Calu3 (cell line): ENCODE measurements around the gene SDCCAG8. TPM values are rescaled to one million over a fixed set of nuclear protein-coding genes. Genes with fewer than 3 reads are reported as not detected.

Experiments used
- BruUV-seq: library from RNA; stranded (reverse); fragments of 400-500 nt; replicated peaks from 2 replicates; lab custom pipeline; 2021; lab: Mats Ljungman, UMichigan
- CTCF ChIA-PET: fragments of 300-600 bp; sonication (Branson Sonifier 250); formaldehyde crosslinking; loops from one replicate; lab custom pipeline; 2022; ENCODE audit warnings: antibody characterized with exemption; lab: Charles Lee
- DNase-seq: peaks from one replicate; pipeline ENCODE4 v3.0.0; 2022
- H3K27ac Mint-ChIP-seq: one replicate; pipeline ENCODE4 v1.8.0; 2022; ENCODE audit warnings: mixed read lengths; ENCODE audit not compliant: unreplicated experiment
- H3K27me3 Mint-ChIP-seq: one replicate; pipeline ENCODE4 v1.8.0; 2022; ENCODE audit warnings: mixed read lengths; ENCODE audit not compliant: unreplicated experiment
- H3K36me3 Mint-ChIP-seq: one replicate; pipeline ENCODE4 v1.8.0; 2022; ENCODE audit warnings: mild to moderate bottlenecking, moderate library complexity, mixed read lengths; ENCODE audit not compliant: insufficient read depth, unreplicated experiment
- H3K4me1 Mint-ChIP-seq: one replicate; pipeline ENCODE4 v1.8.0; 2022; ENCODE audit warnings: mild to moderate bottlenecking, low read depth, mixed read lengths; ENCODE audit not compliant: unreplicated experiment
- H3K4me3 Mint-ChIP-seq: one replicate; pipeline ENCODE4 v1.8.0; 2022; ENCODE audit warnings: mild to moderate bottlenecking, low read depth, moderate library complexity, mixed read lengths; ENCODE audit not compliant: unreplicated experiment
- H3K9me3 Mint-ChIP-seq: one replicate; pipeline ENCODE4 v1.8.0; 2022; ENCODE audit warnings: low read depth, mixed read lengths; ENCODE audit not compliant: unreplicated experiment
- CTCF ChIP-seq: fragments of 200-600 bp; IDR thresholded peaks from one replicate; pipeline ENCODE4 v1.8.0; 2022; ENCODE audit warnings: antibody characterized with exemption; ENCODE audit not compliant: unreplicated experiment
- intact Hi-C: fragments of 100-400 bp; cut with micrococcal nuclease; formaldehyde crosslinking; loops from one replicate; pipeline ENCODE4 v1.10.0; 2022; ENCODE audit not compliant: unreplicated experiment
- total RNA-seq: library from RNA; stranded (reverse); gene quantifications from 2 replicates; pipeline ENCODE4 v1.2.3, GENCODE V29; 2022

SDCCAG8 gene
- total RNA-seq, 1 experiment from 2014 or later = 67.3 TPM

DNA sequence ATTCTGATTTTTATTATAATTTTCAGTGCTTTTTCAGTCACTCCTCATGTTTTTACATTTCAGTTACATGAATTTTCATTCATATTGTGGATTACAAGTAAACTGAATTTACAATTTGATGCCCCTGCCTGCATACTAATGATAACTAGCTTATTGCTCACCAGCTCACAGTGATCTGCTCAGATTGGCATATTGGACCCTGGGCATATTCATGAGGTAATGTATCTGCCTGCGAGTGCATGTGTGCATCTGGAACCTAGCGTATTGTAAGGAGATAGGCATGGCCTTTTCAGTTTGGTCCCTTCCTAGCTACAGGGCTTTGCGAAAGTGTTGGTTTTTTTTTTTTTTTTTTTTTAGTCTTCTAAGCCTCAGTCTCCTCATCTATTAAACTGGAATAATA is 213.7 kb downstream of the SDCCAG8 start:
- H3K27ac Mint-ChIP-seq = no peak overlapping the region
- CTCF ChIA-PET = no interaction called here
- H3K4me1 Mint-ChIP-seq = no peaks in the 10 kb centered on the region
- H3K36me3 Mint-ChIP-seq = no peaks in the 10 kb centered on the region
- TF ChIP-seq CTCF = no peak
- H3K27me3 Mint-ChIP-seq = no peaks in the 10 kb centered on the region
- H3K9me3 Mint-ChIP-seq = no peaks in the 10 kb centered on the region
- no TSS peak for BruUV-seq
- no peak for DNase-seq
- intact Hi-C loops = no loop called here
- no peak overlapping the region for H3K4me3 Mint-ChIP-seq

- no peak for TF ChIP-seq CTCF
- Mint-ChIP-seq H3K9me3 (no peaks in the 10 kb centered on the region), H3K27ac (no peak overlapping the region), H3K4me3 (no peak overlapping the region), H3K27me3 (no peaks in the 10 kb centered on the region), H3K36me3 (no peaks in the 10 kb centered on the region), H3K4me1 (no peaks in the 10 kb centered on the region)
- intact Hi-C loops = no loop called here
- no peak for DNase-seq
- CTCF ChIA-PET = no interaction called here
- BruUV-seq = no TSS peak
Observed at GRCh38 chr1:243470502-243470901, 214.7 kb downstream of the SDCCAG8 start.

DNA sequence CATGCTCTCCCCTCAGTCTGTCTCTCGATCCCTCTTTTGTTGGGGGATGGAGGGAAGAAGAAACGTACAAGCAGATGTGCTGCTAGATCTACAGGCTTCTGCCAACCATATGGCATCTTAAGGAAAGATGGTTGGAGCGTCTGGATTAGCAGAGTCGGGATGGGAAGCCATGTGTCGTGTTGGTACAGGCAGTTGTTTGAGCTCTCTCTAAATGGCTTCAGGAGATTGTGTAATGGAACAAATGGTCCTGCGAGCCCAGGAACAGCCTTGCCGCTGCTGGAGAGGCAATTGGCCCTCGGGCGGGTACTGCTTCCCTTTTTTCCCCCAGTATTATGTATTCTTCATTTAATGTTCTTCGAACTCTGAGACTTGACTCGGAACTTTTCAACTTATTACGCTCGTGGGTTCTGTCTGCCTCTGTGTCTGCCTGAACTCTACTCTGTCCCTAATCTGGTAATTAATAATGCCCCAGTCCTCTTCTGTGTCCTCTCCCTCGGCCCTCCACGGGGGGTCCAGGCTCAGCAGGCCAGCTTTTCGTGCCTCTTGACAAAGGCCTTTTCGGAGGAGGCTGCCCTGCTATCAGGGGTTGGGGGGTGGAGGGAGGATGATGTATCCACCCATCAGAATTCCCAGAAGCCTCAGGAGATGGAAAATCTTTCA is 215.3 kb downstream of the SDCCAG8 start:
- H3K9me3 Mint-ChIP-seq = no peaks in the 10 kb centered on the region
- H3K27ac Mint-ChIP-seq = no peak overlapping the region
- CTCF ChIA-PET = no interaction called here
- intact Hi-C loops = no loop called here
- no peak for TF ChIP-seq CTCF
- H3K4me1 Mint-ChIP-seq = no peaks in the 10 kb centered on the region
- BruUV-seq = no TSS peak
- H3K27me3 Mint-ChIP-seq = no peaks in the 10 kb centered on the region
- DNase-seq = no peak
- peaks cover 2% of the 10 kb centered on the region for H3K36me3 Mint-ChIP-seq
- no peak overlapping the region for H3K4me3 Mint-ChIP-seq

- Mint-ChIP-seq H3K4me1 (no peaks in the 10 kb centered on the region), H3K4me3 (no peak overlapping the region), H3K36me3 (peaks cover 10% of the 10 kb centered on the region), H3K9me3 (no peaks in the 10 kb centered on the region), H3K27ac (no peak overlapping the region), H3K27me3 (no peaks in the 10 kb centered on the region)
- DNase-seq = no peak
- CTCF ChIA-PET = no interaction called here
- BruUV-seq = no TSS peak
- intact Hi-C loops = no loop called here
- TF ChIP-seq CTCF = no peak
Observed at GRCh38 chr1:243471754-243472745, 216.2 kb downstream of the SDCCAG8 start.
